ENCODE data around the gene CSDE1.

Gene CSDE1

GRCh38 chr1:114746450-114747121 lies 11.2 kb downstream of the CSDE1 start:
- DNase-seq, result no peak

DNA sequence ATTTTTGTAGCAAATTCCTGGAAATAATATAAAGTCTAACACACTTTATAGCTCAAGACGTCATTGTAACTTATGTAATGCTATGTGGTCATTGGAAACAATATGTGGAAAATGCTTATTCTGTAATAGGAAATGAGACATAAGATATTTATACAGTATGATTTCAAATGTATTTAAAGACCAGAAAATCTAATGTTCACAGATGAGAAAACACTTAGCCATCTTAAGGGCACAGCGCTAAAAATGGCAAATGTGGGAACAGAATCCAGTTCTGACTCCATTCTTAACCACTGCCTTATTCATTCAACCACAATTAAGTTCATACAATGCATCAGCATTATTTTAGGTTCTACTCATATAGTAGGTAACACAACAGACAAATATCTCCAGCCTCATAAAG lies 12.5 kb downstream of the CSDE1 start:
- no peak for DNase-seq

- DNase-seq, result no peak
These were observed 15.6 kb downstream of the CSDE1 start for GRCh38 chr1:114741963-114742746.

DNA sequence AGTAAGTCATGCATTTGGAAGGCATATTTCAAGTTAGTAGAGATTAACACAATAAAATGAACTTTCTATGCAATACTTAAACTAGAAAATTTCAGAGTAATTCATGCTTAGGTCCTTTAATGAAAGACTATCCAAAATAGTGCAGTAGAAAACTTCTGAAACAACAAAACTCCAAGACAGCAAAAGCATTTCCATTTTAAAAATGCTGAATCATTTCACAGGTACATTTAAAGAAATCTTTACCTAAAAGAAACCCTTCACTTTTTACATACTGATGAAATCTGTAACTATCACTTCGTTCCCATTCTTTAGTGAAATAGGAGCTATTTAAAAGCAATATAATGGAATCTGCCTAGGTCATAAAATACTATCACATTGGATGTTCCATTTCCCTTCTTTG lies 17.5 kb downstream of the CSDE1 start:
- DNase-seq, result no peak

GRCh38 chr1:114737314-114737849 lies 20.4 kb downstream of the CSDE1 start:
- no peak for DNase-seq

GRCh38 chr1:114735479-114735878 lies 22.3 kb downstream of the CSDE1 start:
- no peak for DNase-seq

DNA sequence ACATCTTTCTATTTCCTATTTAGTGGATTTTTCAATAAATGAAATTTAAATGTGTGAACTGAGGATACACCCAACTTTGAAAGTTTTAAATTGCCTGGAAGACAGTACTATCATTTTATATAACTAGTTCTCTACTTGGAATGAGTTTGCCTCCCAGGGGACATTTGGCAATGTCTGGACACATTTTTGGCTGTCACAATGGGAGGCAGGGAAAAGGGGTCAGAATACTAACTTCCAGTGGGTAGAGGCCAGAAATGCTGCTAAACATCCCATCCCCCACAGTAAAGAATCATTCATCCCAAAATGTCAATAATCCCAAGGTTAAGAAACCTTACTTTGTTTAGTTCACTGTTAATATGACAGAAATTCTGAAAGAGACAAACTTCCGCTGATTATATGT lies 28.0 kb downstream of the CSDE1 start:
- no peak for DNase-seq

DNA sequence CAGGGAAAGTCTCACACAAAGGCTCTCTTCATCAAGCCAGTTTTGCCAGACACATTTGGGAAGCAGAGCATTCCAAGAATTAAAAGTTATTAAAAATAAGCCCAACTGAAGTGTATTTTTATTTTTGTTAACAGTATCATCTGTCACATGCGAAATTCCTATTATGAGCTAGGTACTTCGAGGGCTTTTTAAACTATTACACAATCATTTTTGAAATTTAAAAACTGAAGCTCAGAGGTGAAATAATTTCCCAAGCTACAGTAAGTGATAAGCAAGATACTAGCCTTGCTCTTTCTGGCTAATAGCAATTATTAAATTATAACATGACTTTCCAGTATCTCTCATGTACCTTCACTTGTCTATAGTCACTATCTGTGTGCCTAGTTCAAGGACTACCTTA lies 29.2 kb downstream of the CSDE1 start:
- no peak for DNase-seq

- no peak for DNase-seq
These were observed 32.6 kb downstream of the CSDE1 start for GRCh38 chr1:114725230-114725629.

- DNase-seq, result no peak
These were observed 33.9 kb downstream of the CSDE1 start for GRCh38 chr1:114723915-114724314.

- no peak for DNase-seq
These were observed 34.3 kb downstream of the CSDE1 start for GRCh38 chr1:114723457-114723856.

GRCh38 chr1:114720492-114720891 lies 37.3 kb downstream of the CSDE1 start:
- DNase-seq, result no peak

DNA sequence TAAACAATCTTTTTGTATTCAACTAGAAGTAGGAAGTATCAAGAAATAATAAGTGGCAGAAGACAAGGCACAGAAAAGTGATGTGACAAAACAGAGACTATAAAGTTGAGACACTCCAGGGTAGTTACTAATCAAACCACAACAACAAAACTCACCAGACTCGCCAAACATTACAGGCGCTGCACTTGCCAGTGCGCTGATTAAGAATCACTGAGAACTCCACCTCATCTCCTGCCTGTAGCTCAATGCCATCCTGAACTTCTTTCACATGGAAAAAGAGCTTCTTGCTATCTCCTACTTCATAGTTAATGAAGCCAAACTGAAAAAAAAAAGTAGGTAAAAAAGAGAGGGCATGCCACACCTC lies 38.4 kb downstream of the CSDE1 start:
- no peak for DNase-seq

DNA sequence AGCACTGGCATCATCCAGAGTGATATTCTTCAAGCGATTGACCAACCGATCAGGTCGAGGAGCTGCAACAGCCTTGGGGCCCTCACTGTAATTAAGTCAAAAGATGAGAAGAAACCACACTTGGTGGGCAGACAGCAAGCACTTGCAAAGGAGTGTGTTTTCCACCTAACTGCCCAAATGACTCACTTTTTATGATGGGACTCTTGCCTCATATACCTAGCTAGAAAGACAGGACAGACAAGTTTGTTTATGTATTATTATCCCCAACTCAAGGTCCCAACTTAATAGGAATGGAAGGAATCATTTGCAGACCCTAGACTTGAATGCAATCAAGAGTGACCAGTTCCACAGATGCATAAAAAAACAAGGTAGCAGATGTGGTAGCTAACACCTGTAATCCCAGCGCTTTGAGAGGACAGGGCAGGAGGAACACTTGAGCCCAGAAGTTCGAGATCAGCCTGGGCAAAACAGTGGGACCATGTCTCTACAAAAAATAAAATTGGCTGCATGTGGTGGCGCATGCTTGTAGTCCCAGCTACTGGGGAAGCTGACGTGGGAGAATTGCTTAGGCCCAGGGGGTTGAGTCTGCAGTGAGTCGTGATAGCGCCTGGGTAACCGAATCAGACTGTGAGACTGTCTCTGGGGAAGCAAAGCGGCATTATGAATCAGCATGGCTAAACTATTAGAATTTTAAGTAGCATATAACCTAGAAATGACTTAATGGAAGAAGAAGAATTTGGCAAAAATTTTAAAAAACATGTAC lies 38.9 kb downstream of the CSDE1 start:
- DNase-seq, result no peak

DNA sequence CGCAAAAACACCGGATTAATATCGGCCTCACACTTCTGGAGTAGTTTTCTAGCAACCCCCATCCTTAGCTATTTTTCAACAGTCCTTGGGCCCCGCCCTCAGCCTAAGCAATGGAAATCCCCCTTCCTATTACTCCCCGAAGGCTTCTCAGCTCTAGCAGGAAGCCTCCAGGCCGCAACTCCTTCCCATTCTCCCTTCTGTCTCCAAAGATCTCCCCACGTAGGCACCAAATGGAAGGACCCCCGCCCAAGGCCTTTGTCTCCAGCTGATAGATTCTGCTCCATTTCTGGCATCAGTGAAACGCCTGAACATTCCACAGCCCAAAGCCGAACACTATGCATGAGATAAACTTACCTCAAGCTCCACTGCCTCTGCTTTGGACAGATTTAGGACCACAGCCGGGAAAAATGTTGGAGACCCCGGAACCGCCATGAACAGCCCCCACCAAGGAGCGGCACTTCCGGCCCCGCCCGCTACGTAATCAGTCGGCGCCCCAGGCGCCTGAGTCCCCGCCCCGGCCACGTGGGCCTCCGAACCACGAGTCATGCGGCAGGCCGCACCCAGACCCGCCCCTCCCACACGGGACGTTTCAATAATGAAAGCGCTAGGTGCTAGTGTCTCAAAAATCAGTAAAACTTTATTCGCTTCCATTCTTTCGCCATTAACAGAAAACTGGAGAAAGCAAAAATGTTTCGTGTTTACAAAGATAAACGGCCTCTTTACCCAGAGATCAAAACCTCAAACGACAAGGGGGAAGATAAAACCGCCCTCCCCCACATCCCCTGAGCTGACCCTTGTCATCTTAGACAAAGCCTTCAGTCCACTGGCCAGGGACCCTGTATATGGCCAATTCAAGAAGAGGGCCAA lies 41.2 kb downstream of the CSDE1 start, which contains the start of gene NRAS:
Gene NRAS (minus strand): TSS at position 468 of the 867 bp plus-strand sequence. CDS start 611 bp downstream, outside the sequence.
- DNase-seq, result peak; percentile 46

DNA sequence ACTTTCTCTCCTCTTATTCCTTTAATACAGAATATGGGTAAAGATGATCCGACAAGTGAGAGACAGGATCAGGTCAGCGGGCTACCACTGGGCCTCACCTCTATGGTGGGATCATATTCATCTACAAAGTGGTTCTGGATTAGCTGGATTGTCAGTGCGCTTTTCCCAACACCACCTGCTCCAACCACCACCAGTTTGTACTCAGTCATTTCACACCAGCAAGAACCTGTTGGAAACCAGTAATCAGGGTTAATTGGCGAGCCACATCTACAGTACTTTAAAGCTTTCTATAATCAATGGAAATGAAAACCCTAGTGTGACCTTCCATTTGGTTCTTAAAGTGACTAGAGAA lies 41.9 kb downstream of the CSDE1 start:
- DNase-seq, result no peak

DNA sequence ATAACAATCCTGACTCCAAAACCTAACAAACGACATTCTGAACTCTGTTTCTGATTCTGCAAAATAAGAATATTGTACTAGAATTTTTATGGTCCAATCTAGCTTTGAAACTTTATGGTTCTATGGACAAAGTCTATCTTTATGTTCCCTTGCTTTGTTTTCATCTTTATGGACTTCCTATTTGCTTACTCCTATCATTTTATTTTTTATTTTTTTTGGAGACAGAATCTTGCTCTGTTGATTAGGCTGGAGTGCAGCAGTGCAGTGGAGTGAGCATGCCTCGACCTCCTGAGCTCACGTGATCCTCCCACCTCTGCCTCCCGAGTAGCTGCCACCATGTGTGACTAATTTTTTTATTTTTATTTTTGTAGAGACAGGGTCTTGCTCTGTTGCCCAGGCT lies 44.8 kb downstream of the CSDE1 start:
- DNase-seq, result no peak

- no peak for DNase-seq
These were observed 47.4 kb downstream of the CSDE1 start for GRCh38 chr1:114710360-114710759.

GRCh38 chr1:114707604-114708003 lies 50.2 kb downstream of the CSDE1 start:
- DNase-seq, result no peak

DNA sequence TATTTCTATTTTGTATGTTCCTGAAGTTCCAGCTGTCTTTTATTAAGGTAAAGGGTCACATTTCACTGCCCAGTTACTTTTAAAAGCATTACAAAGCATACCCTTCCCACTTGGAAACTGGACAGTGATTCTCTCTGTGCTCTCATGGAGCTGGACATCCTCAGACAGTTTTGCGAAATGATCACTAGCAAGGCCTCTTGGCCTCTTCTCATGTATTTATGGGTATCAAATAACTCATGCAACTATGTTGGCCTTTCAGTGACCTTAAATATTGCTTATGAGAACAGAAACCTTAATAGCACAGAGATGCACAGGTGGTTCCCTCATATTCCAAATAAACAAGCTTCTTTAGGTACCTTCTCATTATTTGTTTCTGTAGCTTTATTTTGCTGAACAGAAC lies 54.5 kb downstream of the CSDE1 start:
- no peak for DNase-seq

DNA sequence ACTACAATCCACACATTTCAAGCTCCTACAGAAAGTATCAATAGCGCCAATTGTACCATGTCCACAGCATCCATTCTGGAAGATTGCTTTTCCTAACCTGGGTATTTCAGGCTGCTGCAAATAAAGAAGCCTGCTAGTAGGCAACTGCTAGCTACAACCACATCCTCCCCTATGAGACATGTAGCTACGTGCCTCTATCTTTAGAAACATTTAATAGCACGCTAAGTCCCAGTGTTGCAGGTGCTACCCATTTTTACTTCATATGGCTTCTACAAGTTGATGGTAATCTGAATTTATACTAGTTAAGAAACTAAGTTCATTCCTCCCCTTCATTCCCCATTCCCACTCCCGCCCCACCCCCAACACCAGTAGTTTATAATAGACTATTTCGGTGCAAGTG lies 55.0 kb downstream of the CSDE1 start:
- no peak for DNase-seq

DNA sequence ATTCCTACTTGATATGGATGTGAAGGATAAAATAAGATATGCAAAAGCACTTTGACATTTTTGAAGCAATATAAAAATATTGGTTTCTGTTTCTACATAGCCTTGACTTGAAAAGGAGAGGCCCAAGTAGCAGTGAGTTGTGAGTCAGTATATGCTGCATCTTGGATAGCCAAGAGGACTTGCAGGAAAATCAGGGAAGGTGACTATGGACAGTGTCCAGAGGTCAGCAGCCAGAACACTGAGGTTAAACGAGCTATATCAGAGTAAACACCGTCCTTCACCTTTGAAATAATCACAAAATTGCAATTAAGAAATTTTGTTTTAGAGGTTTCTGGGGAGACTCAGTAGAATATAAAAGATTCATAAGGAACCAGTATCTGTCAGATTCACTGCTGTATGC lies 55.9 kb downstream of the CSDE1 start:
- DNase-seq, result no peak
